Nephron progenitor cell (in vitro differentiated cells): ENCODE results near the gene SMS.

Experiments
- DNase-seq: peaks from one replicate; pipeline ENCODE4 v3.0.0; 2021
- H3K27ac Mint-ChIP-seq: 2 replicates; pipeline ENCODE4 v1.8.0; 2021; ENCODE audit warnings: mild to moderate bottlenecking, moderate library complexity, mixed read lengths
- H3K27me3 Mint-ChIP-seq: 2 replicates; pipeline ENCODE4 v1.8.0; 2021; ENCODE audit warnings: mild to moderate bottlenecking, low read depth, mixed read lengths; ENCODE audit not compliant: poor library complexity
- H3K36me3 Mint-ChIP-seq: 2 replicates; pipeline ENCODE4 v1.8.0; 2021; ENCODE audit warnings: low read depth, mixed read lengths
- H3K4me1 Mint-ChIP-seq: 2 replicates; pipeline ENCODE4 v1.8.0; 2021; ENCODE audit warnings: mixed read lengths
- H3K4me3 Mint-ChIP-seq: 2 replicates; pipeline ENCODE4 v1.8.0; 2021; ENCODE audit warnings: mild to moderate bottlenecking, moderate library complexity, mixed read lengths
- H3K9me3 Mint-ChIP-seq: 2 replicates; pipeline ENCODE4 v1.8.0; 2021; ENCODE audit warnings: mild to moderate bottlenecking, moderate library complexity, mixed read lengths
- TF ChIP-seq, protein P1 (sequence below): fragments of 200-600 bp; sonication (generic); IDR thresholded peaks from 2 replicates; pipeline ENCODE4 v1.5.0; 2021; ENCODE audit warnings: antibody characterized with exemption

The SMS gene

DNA sequence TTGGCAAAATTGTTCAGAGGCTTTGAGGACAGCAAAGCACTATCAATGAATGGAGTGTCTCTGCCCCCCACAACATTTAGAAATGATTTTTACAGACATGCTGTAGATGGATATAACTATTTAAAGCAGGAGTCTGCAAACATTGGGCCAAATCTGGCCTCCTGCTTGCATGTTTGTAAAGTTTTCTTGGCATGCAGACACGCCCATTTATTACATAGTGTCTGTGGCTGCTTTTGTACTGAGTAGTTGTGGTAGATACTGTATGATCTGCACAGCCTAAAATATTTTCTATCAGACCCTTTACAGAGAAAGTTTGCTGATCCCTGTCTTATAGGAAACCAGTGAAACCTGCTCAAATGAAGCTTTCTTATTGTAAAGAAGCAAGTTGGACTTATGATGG lies 46.1 kb downstream of the SMS start:
- H3K27ac Mint-ChIP-seq: no peak overlapping the region
- TF ChIP-seq, protein P1, sequence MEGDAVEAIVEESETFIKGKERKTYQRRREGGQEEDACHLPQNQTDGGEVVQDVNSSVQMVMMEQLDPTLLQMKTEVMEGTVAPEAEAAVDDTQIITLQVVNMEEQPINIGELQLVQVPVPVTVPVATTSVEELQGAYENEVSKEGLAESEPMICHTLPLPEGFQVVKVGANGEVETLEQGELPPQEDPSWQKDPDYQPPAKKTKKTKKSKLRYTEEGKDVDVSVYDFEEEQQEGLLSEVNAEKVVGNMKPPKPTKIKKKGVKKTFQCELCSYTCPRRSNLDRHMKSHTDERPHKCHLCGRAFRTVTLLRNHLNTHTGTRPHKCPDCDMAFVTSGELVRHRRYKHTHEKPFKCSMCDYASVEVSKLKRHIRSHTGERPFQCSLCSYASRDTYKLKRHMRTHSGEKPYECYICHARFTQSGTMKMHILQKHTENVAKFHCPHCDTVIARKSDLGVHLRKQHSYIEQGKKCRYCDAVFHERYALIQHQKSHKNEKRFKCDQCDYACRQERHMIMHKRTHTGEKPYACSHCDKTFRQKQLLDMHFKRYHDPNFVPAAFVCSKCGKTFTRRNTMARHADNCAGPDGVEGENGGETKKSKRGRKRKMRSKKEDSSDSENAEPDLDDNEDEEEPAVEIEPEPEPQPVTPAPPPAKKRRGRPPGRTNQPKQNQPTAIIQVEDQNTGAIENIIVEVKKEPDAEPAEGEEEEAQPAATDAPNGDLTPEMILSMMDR: no peak
- H3K27me3 Mint-ChIP-seq: no peaks in the 10 kb centered on the region
- H3K4me3 Mint-ChIP-seq: no peak overlapping the region
- no peak for DNase-seq
- peaks cover 57% of the 10 kb centered on the region for H3K36me3 Mint-ChIP-seq
- H3K9me3 Mint-ChIP-seq: no peaks in the 10 kb centered on the region
- H3K4me1 Mint-ChIP-seq: no peaks in the 10 kb centered on the region

DNA sequence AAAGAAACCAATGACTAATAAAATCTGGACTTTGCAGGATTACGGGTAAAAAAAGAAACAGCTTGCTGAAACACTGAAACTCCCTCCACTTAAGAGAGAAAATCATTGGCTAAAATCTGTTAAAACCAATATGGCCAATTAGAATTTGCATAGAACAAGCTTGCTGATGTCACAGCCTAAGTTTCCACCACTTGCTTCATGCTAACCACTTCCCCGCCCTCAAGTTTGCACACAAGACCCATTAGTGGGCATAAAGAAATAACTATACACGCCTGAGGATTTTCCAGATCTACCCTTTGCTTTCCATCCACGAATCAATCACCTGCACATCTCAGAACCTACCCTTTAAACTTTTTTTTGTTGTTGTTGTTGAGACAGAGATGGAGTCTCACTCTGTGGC lies 48.9 kb downstream of the SMS start:
- TF ChIP-seq, protein P1: no peak
- H3K4me3 Mint-ChIP-seq: no peak overlapping the region
- no peaks in the 10 kb centered on the region for H3K27me3 Mint-ChIP-seq
- DNase-seq: no peak
- H3K36me3 Mint-ChIP-seq: peaks cover 78% of the 10 kb centered on the region
- no peaks in the 10 kb centered on the region for H3K9me3 Mint-ChIP-seq
- no peaks in the 10 kb centered on the region for H3K4me1 Mint-ChIP-seq
- H3K27ac Mint-ChIP-seq: no peak overlapping the region

GRCh38 chrX:21990832-21991231 lies 50.3 kb downstream of the SMS start:
- no peaks in the 10 kb centered on the region for H3K27me3 Mint-ChIP-seq
- peaks cover 77% of the 10 kb centered on the region for H3K36me3 Mint-ChIP-seq
- no peaks in the 10 kb centered on the region for H3K4me1 Mint-ChIP-seq
- no peak overlapping the region for H3K27ac Mint-ChIP-seq
- DNase-seq: no peak
- no peaks in the 10 kb centered on the region for H3K9me3 Mint-ChIP-seq
- TF ChIP-seq, protein P1: no peak
- H3K4me3 Mint-ChIP-seq: no peak overlapping the region

DNA sequence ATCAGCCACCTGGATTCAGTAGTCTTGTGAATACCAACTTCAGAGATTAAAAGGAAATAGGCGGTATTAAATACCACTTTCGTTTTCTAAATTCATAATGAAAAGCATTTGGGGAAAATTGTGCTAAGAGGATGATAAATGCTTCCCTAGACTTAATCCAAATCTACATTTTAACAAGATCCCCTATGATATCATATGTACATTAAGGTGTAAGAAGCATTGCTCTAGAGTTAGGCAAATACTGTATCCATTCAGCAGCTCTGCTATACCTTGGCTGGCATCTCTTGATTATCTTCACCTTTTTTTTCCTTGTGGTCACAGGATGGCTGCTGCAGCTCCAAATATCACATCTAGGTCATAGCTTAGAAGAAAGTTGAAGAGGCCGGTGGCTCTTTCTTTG lies 51.0 kb downstream of the SMS start:
- TF ChIP-seq, protein P1: no peak
- H3K4me1 Mint-ChIP-seq: no peaks in the 10 kb centered on the region
- no peak overlapping the region for H3K27ac Mint-ChIP-seq
- no peaks in the 10 kb centered on the region for H3K27me3 Mint-ChIP-seq
- peaks cover 77% of the 10 kb centered on the region for H3K36me3 Mint-ChIP-seq
- no peak overlapping the region for H3K4me3 Mint-ChIP-seq
- no peaks in the 10 kb centered on the region for H3K9me3 Mint-ChIP-seq
- DNase-seq: no peak

DNA sequence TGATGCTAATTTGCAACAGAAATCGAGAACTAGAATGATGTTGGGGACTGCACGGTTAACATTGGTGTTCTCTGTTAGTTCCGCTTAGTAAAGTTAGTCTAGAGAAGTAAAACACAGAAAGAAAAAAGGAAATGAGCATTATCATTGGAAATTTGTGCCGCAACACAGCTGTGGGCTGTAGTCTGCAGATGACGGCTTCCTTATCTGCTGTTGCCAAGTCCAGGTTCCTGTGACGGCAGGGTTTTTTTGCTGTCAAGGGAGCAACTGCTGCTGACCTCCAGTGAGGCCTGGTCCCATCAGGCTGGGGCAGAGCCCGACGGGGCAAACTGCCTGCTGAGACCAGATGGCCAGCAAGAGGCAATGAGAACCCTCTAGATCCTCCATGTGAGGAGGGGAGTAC lies 52.8 kb downstream of the SMS start:
- DNase-seq: no peak
- H3K4me1 Mint-ChIP-seq: no peaks in the 10 kb centered on the region
- no peaks in the 10 kb centered on the region for H3K27me3 Mint-ChIP-seq
- peaks cover 79% of the 10 kb centered on the region for H3K36me3 Mint-ChIP-seq
- no peaks in the 10 kb centered on the region for H3K9me3 Mint-ChIP-seq
- TF ChIP-seq, protein P1: no peak
- H3K27ac Mint-ChIP-seq: no peak overlapping the region
- no peak overlapping the region for H3K4me3 Mint-ChIP-seq

DNA sequence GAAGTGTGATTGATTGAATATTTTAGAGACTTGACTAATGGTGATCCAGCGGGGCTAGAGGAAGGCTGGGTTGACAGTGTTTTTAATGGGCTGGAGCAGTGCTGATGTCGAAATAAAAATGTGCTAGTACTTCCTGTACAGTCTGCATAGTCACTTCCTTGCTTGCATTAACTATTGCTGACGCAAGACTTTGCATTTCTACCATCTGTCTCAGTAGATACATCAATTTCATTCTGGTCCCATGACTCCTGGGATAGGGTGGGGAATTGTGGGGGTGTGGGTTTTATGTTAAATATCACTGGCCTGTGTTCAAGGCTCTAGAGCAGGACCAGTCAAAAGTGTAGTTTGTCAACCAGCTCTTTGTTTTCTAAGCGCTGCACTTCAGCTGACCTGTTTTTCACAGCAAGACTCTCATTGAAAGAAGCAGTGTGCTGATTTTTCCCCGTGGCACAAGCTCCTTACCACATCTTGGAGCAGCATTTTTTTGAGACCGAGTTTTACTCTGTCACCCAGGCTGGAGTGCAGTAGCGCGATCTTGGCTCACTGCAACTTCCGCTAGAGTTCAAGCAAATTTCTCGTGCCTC lies 56.5 kb downstream of the SMS start:
- no peak overlapping the region for H3K4me3 Mint-ChIP-seq
- peak overlapping the region; percentile 91 for H3K27ac Mint-ChIP-seq
- TF ChIP-seq, protein P1: no peak
- H3K27me3 Mint-ChIP-seq: no peaks in the 10 kb centered on the region
- no peak for DNase-seq
- no peaks in the 10 kb centered on the region for H3K4me1 Mint-ChIP-seq
- H3K36me3 Mint-ChIP-seq: peaks cover 83% of the 10 kb centered on the region
- peaks cover 29% of the 10 kb centered on the region for H3K9me3 Mint-ChIP-seq
